Hippocampal formation (tissue), 2 donors: ENCODE results near the gene RNF43.

ENCODE experiments used
- DNase-seq, 2 donors: peaks; one replicate each; lab custom pipeline; 2025; lab: John Stamatoyannopoulos, UW

The RNF43 gene

DNA sequence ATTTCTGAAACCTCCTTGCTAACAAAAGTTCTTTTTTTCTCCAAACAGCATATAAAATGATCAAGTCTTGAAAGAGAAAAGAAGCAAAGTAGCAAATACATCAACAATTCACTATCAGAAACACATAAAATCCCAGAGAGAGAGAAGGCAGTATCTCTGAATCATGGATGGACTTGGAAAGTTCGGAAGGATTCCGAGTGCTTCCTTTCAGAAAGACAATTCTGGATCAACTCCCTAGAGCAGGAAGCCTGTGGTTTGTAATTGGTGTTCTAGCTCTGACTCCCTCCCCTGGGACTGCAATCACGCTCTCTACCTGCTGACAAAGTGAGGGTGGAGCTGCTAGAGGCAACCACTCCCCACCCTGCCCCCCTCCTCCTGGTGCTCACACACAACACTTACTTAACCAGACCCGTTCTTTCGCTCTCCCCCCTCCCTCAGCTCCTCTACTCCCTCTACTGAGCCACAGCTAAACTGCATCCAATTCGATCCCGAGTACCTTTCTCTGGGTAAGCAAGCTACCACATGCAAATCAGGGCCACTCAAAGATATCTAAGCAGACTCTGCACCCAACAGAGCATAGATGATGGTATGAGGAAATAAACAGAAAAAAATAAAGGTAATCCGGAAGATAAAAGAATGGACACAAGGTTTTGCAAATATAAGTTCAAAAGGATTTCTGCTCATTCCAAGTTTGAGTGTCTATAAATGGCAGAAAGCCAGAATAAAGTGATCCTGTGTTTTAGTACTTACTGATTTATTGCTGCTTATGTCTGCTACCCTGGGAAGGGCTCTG, at the start of gene RNF43:
RNF43 (minus strand) TSS at position 235 of the 793 bp plus-strand sequence. CDS start 1,957 bp downstream, outside the sequence.
- DNase-seq, result peak; percentile 60 to 85

DNA sequence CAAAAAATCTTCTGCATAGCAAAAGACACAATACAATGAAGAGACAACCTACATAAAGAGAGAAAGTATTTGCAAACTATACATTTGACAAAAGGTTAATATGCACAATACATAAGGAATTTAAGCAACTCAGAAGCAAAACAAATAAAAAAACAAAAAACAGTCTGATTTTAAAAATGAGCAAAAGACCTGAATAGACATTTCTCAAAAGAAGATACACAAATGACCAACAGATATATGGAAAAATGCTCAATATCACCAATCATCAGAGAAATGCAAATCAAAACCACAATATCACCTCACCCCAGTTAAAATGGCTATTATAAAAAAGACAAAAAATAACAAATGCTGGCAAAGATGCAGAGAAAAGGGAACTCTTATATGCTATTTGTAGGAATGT, 38.2 kb upstream of the RNF43 start:
- DNase-seq, result no peak

DNA sequence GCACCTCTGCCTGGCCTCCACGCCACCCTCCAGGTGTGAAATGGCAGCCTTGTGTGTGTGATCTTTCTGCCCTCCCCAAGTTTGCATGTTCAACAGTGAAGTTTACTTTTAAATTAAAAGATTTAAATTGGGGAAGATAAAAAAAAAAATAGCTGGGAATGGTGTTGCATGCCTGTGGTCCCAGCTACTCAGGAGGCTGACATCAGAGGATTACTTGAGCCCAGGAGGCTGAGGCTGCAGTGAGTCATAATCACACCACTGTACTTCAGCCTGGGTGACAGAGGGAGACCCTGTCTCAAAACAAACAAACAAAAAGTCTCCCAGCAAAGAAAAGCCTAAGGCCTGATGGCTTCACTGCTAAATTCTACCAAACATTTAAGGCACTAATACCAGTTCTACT, 35.4 kb upstream of the RNF43 start:
- DNase-seq, result no peak

DNA sequence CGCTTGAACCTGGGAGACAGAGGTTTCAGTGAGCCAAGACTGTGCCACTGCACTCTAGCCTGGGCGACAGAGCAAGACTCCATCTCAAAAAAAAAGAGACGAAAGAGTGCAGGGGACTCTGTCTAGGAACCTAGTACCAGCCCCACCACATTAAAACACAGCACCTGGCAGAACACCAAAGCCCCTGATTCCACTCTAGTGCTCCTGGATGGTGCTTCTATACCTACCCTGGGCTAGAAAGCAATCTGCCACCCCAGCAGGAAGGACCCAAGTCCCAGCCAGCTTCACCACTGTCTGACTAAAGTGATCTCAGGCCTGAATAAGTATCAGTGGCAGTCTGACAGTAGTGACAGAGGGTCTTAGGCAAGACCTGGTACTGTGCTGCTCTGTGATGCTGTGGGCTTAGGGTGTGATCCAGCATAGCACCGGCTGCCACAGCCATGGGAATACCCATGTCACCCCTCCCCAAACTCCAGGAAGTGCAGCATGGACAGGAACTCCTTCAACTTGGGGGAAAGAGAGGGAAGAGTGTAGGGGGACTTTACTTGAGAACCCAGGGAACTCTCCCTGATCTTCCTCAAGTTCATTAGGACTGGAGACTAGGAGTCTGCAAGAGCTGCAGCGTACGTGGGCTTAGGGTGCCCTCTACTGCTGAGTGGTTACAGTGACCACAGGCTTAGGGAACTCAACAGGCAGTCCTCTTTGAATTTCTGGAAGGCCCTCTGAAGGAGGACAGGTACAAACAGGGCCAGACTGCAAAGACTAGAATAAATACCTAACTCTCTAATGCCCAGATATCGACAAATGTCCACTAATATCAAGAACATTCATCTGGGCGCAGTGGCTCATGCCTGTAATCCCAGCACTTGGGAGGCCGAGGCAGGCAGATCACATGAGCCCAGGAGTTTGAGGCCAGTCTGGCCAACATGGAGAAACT, 30.0 kb upstream of the RNF43 start:
- peak in 1 of 2 donors; percentile 3 for DNase-seq

DNA sequence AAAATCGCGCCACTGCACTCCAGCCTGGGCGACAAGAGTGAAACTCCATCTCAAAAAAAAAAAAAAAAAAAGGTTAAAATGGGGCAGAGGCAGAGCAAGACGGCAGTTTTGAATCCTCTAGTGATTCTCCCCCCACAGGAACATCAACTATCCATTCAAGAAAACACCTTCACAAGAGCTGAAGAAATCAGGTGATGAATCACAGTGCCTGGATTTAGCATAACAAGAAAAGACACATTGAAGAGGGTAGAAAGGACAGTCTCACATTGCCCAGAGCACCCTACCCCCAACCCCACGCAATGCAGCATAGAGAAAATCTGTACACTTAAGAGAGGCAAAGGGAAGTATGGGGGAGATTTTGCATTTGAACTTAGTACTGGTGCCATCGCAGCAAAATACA, 28.8 kb upstream of the RNF43 start:
- no peak for DNase-seq

DNA sequence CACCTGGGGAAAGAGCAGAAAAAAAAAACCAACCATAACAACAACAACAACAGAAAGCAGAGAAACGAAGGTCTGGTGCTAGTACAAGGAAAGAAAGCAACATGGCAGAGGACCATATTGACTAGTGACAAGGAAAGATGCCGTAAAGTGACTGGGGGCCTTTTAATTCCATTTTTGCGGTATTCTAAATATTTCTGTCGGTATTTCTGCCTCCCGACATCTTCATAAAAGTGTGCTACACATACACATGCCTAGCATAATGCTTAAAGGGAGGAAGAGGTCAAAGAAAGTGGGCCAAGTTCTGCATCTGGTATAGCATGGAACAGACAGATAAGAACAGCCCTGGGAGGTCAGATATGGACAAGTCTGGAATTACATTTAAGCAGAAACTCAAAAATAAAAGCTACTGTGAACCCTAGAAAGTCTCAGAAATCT, 19.5 kb upstream of the RNF43 start:
- no peak for DNase-seq

DNA sequence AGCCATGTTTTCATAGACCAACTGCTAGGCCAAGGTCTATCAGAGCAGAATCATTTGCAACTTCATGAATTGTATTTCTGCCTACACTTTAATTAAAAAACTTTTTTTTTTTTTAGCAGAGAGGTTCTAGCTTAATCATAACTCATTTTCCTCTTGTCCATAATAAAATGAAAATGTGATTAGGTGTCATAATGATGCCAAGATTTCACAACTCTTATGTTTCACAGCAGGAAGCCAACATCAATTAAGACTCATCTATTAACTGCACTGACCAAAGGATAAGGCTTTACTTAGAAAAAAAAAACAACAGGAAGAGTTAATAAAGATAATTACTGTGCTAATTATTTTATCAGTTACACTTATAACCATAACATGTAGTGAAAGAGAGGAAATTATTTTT, 18.9 kb upstream of the RNF43 start:
- no peak for DNase-seq

DNA sequence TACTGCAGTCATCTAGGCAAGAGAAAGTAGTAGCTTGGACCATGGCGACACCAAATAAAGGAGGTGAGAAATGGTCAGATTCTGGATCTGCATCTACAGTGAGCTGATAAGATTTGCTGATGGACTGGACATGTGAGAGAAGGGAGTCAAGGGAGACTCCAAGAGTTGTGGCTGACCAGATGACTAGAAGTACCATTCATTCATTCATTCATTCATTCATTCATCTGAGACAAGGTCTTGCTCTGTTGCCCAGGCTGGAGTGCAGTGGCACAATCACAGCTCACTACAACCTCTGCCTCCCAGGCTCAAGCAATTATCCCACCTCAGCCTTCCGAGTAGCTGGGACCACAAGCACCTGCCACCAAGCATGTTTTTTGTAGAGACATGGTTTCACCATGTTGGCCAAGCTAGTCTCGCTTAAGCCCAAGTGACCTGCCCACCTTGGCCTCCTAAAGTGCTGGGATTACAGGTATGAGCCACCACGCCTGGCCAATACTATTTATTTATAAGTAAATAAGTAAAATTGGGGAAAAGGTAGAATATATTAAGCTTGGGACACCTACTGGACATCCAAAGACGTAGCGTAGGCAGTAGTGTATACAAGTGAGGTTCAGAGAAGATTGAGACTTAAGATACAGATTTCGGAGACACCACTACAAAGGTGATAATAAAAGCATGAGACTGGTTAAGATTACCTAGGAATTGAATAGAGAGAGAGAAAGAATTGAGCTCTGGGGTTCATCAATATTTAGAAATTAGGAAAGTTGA, 15.7 kb upstream of the RNF43 start:
- no peak for DNase-seq

DNA sequence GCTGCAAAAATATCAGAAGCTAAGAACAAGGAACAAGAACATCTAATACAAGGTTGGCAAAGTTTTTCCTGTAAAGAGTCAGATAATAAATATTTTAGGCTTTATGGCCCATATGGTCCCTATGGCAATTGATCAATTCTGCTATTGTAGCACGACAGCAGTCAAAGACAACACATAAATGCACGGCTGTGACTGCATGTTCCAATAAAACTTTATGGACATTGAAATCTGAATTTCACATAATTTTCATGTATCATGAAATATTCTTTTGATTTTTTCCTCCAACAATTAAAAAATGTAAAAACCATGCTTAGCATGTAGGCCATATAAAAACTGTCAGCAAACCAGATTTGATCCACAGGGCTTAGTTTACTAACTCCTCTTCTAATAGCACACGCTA, 10.5 kb upstream of the RNF43 start:
- no peak for DNase-seq

DNA sequence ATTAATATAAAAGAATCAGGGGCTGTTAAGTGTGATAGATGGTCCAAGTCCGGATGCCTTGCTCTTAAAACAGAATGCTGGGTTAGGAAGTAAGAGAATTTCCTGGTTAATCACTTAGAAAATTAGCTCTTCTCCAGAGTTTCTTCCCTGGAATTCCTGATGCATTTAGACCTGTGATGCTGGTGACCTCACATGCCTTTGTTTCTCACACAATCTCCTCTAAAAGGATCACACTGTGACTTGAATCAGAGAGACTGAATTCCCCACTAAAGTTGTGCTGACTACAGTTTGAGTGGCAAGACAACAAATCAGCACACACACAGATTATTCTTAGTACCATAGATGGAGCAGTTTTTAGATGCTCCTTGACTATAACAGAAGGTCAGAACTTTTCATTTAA, 4.4 kb upstream of the RNF43 start:
- no peak for DNase-seq

DNA sequence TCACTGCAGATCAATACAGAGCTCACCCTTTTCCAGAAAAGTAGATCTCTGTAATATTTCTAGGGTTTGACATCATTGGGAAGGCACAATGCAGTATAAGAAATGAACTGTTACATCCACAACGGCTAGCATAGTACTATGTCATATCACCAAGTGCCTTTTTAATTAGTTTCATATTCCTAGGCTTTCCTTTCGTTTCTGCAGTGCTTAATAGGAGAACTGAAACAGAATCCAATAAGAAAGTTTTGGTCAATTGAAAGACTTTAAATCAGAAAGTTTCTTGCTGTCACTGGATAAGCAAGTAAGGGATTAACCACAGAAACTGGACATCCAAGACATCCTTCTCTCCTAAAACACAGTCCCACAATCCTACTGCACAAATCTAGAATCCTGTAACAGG, 3.5 kb upstream of the RNF43 start:
- DNase-seq, result no peak

DNA sequence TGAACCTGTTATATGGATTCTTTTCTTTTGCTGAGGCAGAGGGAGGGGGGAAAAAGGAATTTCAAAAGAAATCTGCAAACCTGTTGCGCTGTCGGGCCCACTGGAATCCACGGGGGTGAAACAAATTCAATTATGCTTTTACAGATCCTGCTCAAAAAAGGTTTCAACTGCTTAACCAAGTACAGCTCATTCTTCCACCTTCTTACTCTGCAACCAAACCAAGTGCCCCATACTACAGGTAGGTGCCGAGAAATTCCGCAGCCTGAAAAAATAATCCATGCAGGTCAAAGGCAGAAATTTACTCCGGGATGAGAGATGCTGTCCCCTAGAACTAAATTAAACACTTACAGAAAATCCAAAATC, 416 bp downstream of the RNF43 start:
- DNase-seq, result no peak

DNA sequence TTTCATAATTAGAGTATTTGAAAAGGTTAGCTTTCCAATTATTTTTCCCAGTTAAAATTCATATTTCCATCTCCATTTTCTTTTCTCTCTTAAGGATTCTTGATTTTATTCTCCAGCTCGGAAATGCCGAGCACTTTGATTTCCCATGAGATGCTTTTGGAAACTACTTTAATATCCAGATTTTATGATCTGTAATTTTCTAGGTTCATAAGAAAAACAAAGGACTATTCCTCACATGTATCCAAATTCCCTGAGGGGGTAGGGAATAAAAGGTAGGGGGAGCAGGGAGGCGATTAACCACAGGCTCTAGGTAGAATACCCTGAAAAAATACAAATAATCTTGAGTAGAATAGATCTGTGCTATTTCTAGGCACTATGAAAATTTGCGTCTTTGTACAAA, 938 bp downstream of the RNF43 start:
- no peak for DNase-seq

DNA sequence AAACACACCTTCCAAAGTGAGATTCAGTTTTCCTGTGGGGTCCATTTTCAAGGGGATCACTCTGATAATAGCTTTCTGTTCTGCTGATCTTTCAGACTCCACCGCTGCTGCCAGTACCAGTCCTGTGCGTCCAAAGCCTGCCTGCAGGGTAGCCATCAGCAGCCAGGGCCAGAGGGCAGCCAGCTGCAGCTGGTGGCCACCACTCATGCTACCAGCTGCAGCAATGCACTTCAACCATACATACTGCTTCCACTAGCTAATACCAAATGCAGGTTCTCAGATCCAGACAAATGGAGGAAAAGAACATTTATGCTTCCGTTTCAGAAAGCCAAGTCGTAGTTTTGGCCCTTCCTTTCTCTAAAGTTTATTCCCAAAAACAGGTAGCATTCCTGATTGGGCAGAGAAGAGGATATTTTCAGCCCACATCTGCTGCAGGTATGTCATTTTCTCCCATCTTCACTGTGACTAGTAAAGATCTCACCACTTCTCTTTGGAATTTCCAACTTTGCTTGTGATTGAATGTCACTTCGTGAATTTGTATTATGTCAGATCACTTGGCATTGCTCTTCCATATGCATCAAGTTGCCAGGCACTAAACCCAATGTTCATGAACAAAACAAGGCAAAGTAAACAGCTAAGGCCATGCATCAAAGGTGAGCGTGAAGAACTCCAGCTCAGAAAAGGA, 1.8 kb downstream of the RNF43 start:
- DNase-seq, result no peak

DNA sequence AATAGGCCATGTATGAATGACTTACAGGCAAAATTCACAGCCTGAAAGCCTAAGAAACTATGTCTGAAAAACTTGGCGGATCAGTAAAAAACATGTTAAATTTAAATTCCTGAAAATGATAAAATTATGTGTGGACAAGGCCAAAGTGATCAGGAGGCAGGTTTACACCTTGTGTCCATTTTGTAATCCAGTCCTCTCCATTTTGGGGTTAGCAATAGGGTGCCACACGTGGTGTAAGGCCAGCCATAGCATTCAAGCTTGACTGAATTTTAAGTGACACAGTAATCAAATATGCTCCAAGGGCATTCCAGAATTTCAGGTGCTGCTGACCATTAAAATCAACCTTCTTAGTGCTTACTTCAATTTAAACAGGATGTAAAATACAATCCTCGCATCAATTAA, 2.7 kb downstream of the RNF43 start:
- no peak for DNase-seq

DNA sequence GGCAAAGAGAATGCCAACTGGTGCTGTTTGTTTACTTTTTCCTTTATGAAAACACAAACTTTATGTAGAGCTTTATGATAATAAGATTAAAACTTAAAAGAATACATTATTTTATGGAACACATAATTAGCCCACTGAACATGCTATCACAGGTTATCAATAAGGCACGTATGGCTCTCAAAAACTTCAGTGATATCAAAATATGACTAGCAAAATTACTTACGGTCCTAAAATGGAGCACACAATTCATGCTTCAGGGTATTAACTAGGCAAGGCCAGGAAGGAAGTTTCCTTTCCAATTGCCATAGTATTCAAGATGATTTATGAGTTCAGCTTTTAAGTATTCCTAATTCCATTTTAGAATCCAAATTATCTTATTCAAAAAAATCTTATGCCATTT, 3.6 kb downstream of the RNF43 start:
- DNase-seq, result no peak

DNA sequence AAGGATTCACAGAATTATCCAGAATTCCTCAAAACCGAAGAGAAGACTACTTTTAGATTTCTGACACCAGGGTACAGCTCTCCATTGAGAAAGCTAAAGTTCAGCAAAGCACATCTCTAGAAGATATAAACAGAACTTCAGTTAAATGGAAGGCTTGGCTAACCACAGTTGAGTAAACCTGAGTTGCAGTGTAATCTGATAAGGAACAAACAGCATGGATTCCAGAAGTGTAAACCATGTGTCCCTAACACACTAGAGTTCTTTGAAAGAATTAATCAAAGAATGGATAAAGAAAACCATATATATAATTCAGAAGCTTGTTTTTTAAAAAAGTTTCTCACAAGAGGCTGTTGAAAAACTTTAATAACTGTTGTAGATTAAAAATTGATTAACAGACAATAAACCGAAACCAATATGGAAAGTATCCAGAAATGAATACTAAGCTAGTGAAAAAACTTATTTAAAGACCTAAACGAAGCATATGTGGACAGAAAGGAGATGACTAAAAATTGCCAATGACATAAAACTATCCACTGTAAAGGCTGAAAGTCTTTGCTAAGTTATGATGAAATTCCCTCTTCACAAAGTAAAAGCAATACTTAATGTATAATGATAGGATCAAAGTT, 4.3 kb downstream of the RNF43 start:
- no peak for DNase-seq

DNA sequence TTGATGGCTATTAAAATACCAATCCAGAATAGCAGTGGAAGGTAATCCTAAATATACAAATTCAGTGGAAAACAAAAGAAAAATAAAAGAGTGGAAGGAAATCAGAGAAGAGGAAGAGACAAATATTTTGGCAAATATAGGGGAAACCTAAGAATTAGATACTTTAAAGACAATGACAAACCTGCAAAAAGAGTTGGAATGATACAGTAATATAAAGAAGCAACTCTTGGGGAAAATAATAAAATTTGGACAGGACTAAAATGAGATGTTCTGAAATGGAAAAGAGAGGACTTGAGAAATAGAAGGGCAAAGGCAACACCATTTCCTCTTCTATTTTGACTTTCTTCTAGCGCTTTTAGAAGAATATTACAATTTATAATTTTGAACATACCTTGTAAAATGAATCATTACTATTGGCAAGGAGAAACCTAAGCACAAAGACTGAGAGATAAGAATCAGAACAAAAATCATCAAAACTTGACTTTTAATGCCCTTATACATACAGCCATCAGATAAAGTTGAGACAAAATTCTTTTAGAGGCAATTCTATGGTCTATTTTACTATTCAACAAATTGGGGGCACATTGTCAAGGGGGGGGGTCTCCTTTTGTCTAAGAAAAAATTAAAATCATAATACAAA, 5.2 kb downstream of the RNF43 start:
- DNase-seq, result no peak

DNA sequence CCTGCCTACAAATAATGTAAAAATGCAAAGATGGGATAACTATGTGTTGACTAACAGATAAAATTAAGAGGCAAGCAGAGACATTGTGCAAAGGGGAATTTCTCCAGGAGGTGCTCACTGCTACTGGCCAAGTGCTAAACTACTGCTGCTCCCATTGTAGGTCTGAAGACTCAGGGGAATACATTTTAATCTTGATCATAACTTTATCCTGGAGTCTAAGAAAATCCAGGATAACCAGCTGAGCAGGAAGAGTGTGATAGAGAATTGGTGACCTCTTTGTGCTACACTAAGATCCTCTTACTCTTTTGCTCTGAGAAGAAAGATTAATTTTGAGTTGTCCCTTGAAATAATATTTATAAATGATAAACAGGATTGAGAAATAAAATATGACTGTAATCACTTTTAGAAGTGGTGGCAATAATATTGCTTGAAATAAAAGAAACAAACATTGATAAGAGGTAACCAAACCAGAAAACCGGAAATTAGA, 5.9 kb downstream of the RNF43 start:
- DNase-seq, result no peak

DNA sequence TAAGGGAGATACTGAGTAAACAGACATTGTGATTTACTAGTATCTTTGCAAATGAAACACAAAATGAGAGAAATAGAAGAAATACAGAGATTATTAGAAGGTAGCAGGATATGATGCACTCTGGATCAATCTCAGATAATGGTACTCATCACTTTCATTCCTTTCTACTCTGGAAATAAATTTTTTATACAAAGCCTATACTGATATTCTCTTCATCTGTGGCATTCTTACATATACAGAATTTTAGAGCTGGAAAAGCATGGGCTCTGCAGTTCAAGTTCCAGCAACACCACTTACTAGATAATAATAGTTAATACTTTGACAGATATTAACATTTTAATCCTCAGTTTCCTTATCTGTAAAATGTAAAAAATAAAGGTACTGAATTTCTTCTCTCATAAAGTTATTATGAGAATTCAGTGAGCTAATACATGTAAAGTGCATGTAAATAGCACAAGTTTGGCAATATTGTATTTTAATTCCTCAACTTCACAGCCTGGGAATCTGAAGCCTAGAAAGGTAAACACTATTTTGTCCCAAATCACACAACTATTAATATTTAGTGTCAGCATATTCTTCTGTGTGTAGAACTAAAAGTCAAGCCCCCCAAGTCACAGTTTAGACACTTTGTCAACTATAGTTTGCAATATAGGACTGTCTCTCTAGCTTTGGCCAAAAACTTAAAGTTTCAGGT, 6.5 kb downstream of the RNF43 start:
- DNase-seq, result no peak
